Kidney (tissue), 14 donors: Measurements from ENCODE around the gene ST3GAL4. TPM values are rescaled to one million over a fixed set of nuclear protein-coding genes. Genes with fewer than 3 reads are reported as not detected.

ENCODE experiments used
- DNase-seq, 5 donors: peaks; one replicate each; pipeline ENCODE4 v3.0.0-alpha.2; 2013 to 2020
- FAIRE-seq: peaks from 2 replicates; lab custom pipeline; 2012; peaks lifted over from hg19 to GRCh38; lab: Jason Lieb, UNC
- H3K27ac ChIP-seq, 2 donors: one replicate each; pipeline ENCODE4 v1.7.0; 2013; ENCODE audit warnings: low read depth in 2 of 2, low read length in 2 of 2, inconsistent platforms in 1 of 2
- H3K27me3 ChIP-seq: one replicate; pipeline ENCODE4 v1.7.1; 2013; ENCODE audit warnings: low read length, inconsistent platforms; ENCODE audit not compliant: control insufficient read depth, insufficient read depth
- H3K36me3 ChIP-seq, 3 donors: one replicate each; pipeline versions ENCODE4 v1.7.0 to v1.7.1; 2013; ENCODE audit warnings: low read length in 3 of 3, control low read depth in 1 of 3, inconsistent platforms in 1 of 3; ENCODE audit not compliant: insufficient read depth in 3 of 3, control insufficient read depth in 2 of 3
- H3K4me1 ChIP-seq, 3 donors: one replicate each; pipeline versions ENCODE4 v1.7.0 to v1.7.1; 2013; ENCODE audit warnings: low read length in 3 of 3, inconsistent platforms in 1 of 3, low read depth in 1 of 3; ENCODE audit not compliant: control insufficient read depth in 2 of 3, insufficient read depth in 2 of 3
- H3K4me3 ChIP-seq, 3 donors: one replicate each; pipeline versions ENCODE4 v1.7.0 to v1.8.1; 2013; ENCODE audit warnings: low read length in 3 of 3, control low read depth in 1 of 3, inconsistent platforms in 1 of 3
- H3K9ac ChIP-seq, 3 donors: one replicate each; pipeline versions ENCODE4 v1.7.0 to v1.7.1; 2013; ENCODE audit warnings: low read length in 3 of 3, control low read depth in 1 of 3, inconsistent platforms in 1 of 3
- H3K9me3 ChIP-seq, 3 donors: one replicate each; pipeline versions ENCODE4 v1.7.0 to v1.7.1; 2013; ENCODE audit warnings: low read length in 3 of 3, control low read depth in 1 of 3, inconsistent platforms in 1 of 3; ENCODE audit not compliant: control insufficient read depth in 2 of 3, insufficient read depth in 1 of 3
- CTCF ChIP-seq: IDR thresholded peaks from 3 replicates; pipeline ENCODE4 v1.5.1; 2012; ENCODE audit warnings: mild to moderate bottlenecking, moderate library complexity, borderline replicate concordance; ENCODE audit not compliant: insufficient read depth; ENCODE audit errors: extremely low read depth
- intact Hi-C: fragments of 100-400 bp; cut with DNase I; formaldehyde crosslinking; loops from one replicate; pipeline ENCODE4 v1.11.1; 2022
- polyA plus RNA-seq: library from polyadenylated mRNA; stranded (reverse); fragments of 350-450 nt; fragmentation: Illumina TruSeq; extraction: RNeasy Lipid Tissue Mini Kit (QIAGEN cat#74804); gene quantifications from one replicate; pipeline ENCODE4 v1.2.3, GENCODE V29; 2014; ENCODE audit warnings: low read depth, low replicate concordance; ENCODE audit not compliant: insufficient read depth
- total RNA-seq: library from RNA; stranded (reverse); fragmentation: NEBNext Ultra II Directional; extraction: Animal tissue kit (Norgen Biotek cat#: 25700); gene quantifications from one replicate; pipeline ENCODE4 v1.2.1, GENCODE V29; 2021
- donor health status: control.
- donor health status: control.
- donor health status: control.
- donor health status: control.
- donor health status: control.
- donor health status: DM: yes; HTN: yes; CAD: no.
- donor health status: Normal renal cell carcinoma (clear cell type).

ST3GAL4 gene
- total and polyA plus RNA-seq, 2 donors from 2014 or later = 27.4 to 72.8 TPM

GRCh38 chr11:126457817-126458216, 102.3 kb downstream of the ST3GAL4 start:
- DNase-seq (no peak), FAIRE-seq (no peak)
- H3K27me3 ChIP-seq = no peaks in the 10 kb centered on the region
- H3K27ac ChIP-seq = no peak overlapping the region
- TF ChIP-seq CTCF = no peak
- H3K9ac ChIP-seq = no peak overlapping the region
- peaks cover 0 to 3% (median 0%) of the 10 kb centered on the region in 3 donors for H3K9me3 ChIP-seq
- intact Hi-C loops = loop anchor here (10.0 kb wide), 1 partner anchor 677 kb away; no protein-coding TSS in a partner anchor
- no peak overlapping the region for H3K4me3 ChIP-seq
- peaks cover 0 to 2% (median 0%) of the 10 kb centered on the region in 3 donors for H3K4me1 ChIP-seq
- H3K36me3 ChIP-seq = no peaks in the 10 kb centered on the region

GRCh38 chr11:126459691-126460281, 104.3 kb downstream of the ST3GAL4 start:
- no peak for TF ChIP-seq CTCF
- Histone ChIP-seq H3K9ac (no peak overlapping the region), H3K4me3 (no peak overlapping the region), H3K27me3 (no peaks in the 10 kb centered on the region), H3K9me3 (peaks cover 0 to 3% (median 0%) of the 10 kb centered on the region in 3 donors), H3K4me1 (peaks cover 0 to 2% (median 0%) of the 10 kb centered on the region in 3 donors), H3K36me3 (no peaks in the 10 kb centered on the region), H3K27ac (no peak overlapping the region)
- peak in 3 of 5 donors; percentile 24 to 81 (median 48) for DNase-seq
- intact Hi-C loops = loop anchor here (10.0 kb wide), 1 partner anchor 675 kb away; no protein-coding TSS in a partner anchor
- FAIRE-seq = no peak

GRCh38 chr11:126460417-126461095, 105.1 kb downstream of the ST3GAL4 start:
- H3K36me3 ChIP-seq = no peaks in the 10 kb centered on the region
- no peak overlapping the region for H3K27ac ChIP-seq
- no peaks in the 10 kb centered on the region for H3K27me3 ChIP-seq
- no peak for TF ChIP-seq CTCF
- intact Hi-C loops = no loop called here
- DNase-seq (no peak), FAIRE-seq (no peak)
- H3K4me3 ChIP-seq = no peak overlapping the region
- H3K4me1 ChIP-seq = peaks cover 0 to 2% (median 0%) of the 10 kb centered on the region in 3 donors
- peaks cover 0 to 3% (median 0%) of the 10 kb centered on the region in 3 donors for H3K9me3 ChIP-seq
- H3K9ac ChIP-seq = no peak overlapping the region
